ENCODE data around the gene PHACTR1.

GRCh38 chr6:13097454-13097853 lies 380.9 kb downstream of the PHACTR1 start:
- TF ChIP-seq, protein P1, sequence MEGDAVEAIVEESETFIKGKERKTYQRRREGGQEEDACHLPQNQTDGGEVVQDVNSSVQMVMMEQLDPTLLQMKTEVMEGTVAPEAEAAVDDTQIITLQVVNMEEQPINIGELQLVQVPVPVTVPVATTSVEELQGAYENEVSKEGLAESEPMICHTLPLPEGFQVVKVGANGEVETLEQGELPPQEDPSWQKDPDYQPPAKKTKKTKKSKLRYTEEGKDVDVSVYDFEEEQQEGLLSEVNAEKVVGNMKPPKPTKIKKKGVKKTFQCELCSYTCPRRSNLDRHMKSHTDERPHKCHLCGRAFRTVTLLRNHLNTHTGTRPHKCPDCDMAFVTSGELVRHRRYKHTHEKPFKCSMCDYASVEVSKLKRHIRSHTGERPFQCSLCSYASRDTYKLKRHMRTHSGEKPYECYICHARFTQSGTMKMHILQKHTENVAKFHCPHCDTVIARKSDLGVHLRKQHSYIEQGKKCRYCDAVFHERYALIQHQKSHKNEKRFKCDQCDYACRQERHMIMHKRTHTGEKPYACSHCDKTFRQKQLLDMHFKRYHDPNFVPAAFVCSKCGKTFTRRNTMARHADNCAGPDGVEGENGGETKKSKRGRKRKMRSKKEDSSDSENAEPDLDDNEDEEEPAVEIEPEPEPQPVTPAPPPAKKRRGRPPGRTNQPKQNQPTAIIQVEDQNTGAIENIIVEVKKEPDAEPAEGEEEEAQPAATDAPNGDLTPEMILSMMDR (IDR thresholded peaks at IDR 0.05): no peak
- no peak for TF ChIP-seq POLR2A (IDR thresholded peaks at IDR 0.05)
